Measurements from ENCODE around the gene TEX13D.

The TEX13D gene

DNA sequence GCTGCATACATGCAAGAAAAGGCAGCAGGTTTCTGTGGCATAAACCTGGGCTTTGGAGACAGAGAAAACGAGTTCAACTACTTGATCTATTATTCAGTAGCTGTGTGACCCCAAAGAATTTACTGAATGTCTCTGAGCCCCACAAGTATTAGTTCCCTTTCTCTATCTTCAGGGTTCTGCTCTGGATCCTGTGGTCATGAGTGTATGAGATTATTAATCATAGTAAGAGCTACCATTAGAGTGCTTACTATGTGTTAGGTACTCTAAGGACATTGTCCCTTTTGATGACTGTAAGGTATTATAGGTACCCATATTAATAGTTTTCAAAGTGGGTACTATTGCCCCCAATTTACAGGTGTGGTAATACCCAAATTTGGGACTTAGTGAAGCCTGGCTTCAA lies 5.5 kb downstream of the TEX13D start:
- H3K27me3 ChIP-seq (ENCODE audit: control insufficient read depth, insufficient read depth, low read length): no peaks in the 10 kb centered on the region
- no peaks in the 10 kb centered on the region for H3K9me3 ChIP-seq (replicated peaks; ENCODE audit: low read length)
- H3K9ac ChIP-seq (ENCODE audit: low read depth, low read length): no peak overlapping the region
- no peak overlapping the region for H3K4me3 ChIP-seq (ENCODE audit: low read length)
- no peak overlapping the region for H3K4me2 ChIP-seq (ENCODE audit: low read length)
- no peaks in the 10 kb centered on the region for H3K36me3 ChIP-seq (ENCODE audit: insufficient read depth, low read length)
- H3K4me1 ChIP-seq (ENCODE audit: control insufficient read depth, insufficient read depth, low read length): no peaks in the 10 kb centered on the region

GRCh38 chrX:124338733-124339514 lies 6.5 kb downstream of the TEX13D start:
- H3K4me1 ChIP-seq (ENCODE audit: control insufficient read depth, insufficient read depth, low read length): no peaks in the 10 kb centered on the region
- H3K9me3 ChIP-seq (replicated peaks; ENCODE audit: low read length): no peaks in the 10 kb centered on the region
- H3K4me2 ChIP-seq (ENCODE audit: low read length): no peak overlapping the region
- H3K9ac ChIP-seq (ENCODE audit: low read depth, low read length): no peak overlapping the region
- no peaks in the 10 kb centered on the region for H3K27me3 ChIP-seq (ENCODE audit: control insufficient read depth, insufficient read depth, low read length)
- no peaks in the 10 kb centered on the region for H3K36me3 ChIP-seq (ENCODE audit: insufficient read depth, low read length)
- H3K4me3 ChIP-seq (ENCODE audit: low read length): no peak overlapping the region

- Histone ChIP-seq H3K27me3 (ENCODE audit: control insufficient read depth, insufficient read depth, low read length) (peaks cover 2% of the 10 kb centered on the region), H3K4me2 (ENCODE audit: low read length) (no peak overlapping the region), H3K4me3 (ENCODE audit: low read length) (no peak overlapping the region), H3K9ac (ENCODE audit: low read depth, low read length) (no peak overlapping the region), H3K36me3 (ENCODE audit: insufficient read depth, low read length) (no peaks in the 10 kb centered on the region), H3K4me1 (ENCODE audit: control insufficient read depth, insufficient read depth, low read length) (no peaks in the 10 kb centered on the region), H3K9me3 (replicated peaks; ENCODE audit: low read length) (no peaks in the 10 kb centered on the region)
Measured at GRCh38 chrX:124341396-124342132, 9.1 kb downstream of the TEX13D start.

GRCh38 chrX:124342174-124342867 lies 9.9 kb downstream of the TEX13D start:
- no peak overlapping the region for H3K4me2 ChIP-seq (ENCODE audit: low read length)
- no peaks in the 10 kb centered on the region for H3K36me3 ChIP-seq (ENCODE audit: insufficient read depth, low read length)
- H3K9ac ChIP-seq (ENCODE audit: low read depth, low read length): no peak overlapping the region
- H3K27me3 ChIP-seq (ENCODE audit: control insufficient read depth, insufficient read depth, low read length): peaks cover 2% of the 10 kb centered on the region
- H3K4me1 ChIP-seq (ENCODE audit: control insufficient read depth, insufficient read depth, low read length): no peaks in the 10 kb centered on the region
- no peak overlapping the region for H3K4me3 ChIP-seq (ENCODE audit: low read length)
- H3K9me3 ChIP-seq (replicated peaks; ENCODE audit: low read length): no peaks in the 10 kb centered on the region

GRCh38 chrX:124343016-124343415 lies 10.6 kb downstream of the TEX13D start:
- Histone ChIP-seq H3K4me3 (ENCODE audit: low read length) (no peak overlapping the region), H3K27me3 (ENCODE audit: control insufficient read depth, insufficient read depth, low read length) (peaks cover 2% of the 10 kb centered on the region), H3K36me3 (ENCODE audit: insufficient read depth, low read length) (no peaks in the 10 kb centered on the region), H3K4me1 (ENCODE audit: control insufficient read depth, insufficient read depth, low read length) (no peaks in the 10 kb centered on the region), H3K4me2 (ENCODE audit: low read length) (no peak overlapping the region), H3K9ac (ENCODE audit: low read depth, low read length) (no peak overlapping the region), H3K9me3 (replicated peaks; ENCODE audit: low read length) (no peaks in the 10 kb centered on the region)

DNA sequence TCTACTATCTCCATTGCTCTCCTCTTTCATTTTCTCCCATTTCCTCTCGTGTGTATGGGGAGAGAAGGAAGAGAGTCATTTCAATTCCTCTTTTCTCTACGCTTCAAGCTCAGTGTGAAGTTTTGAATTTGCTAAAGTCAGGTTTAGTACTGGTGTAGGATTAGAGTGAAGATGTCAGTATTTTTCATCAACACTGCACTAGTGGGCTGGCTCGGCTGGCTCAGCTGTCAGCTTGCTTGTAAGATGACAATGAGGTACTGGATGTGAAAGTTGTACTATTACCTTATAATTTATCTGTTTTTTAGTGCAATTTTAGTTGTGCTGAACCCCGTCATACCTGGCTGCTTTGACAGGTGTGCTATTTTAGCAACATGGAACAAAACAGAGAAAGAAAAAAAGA lies 11.8 kb downstream of the TEX13D start:
- Histone ChIP-seq H3K4me3 (ENCODE audit: low read length) (no peak overlapping the region), H3K9me3 (replicated peaks; ENCODE audit: low read length) (no peaks in the 10 kb centered on the region), H3K36me3 (ENCODE audit: insufficient read depth, low read length) (no peaks in the 10 kb centered on the region), H3K9ac (ENCODE audit: low read depth, low read length) (no peak overlapping the region), H3K4me1 (ENCODE audit: control insufficient read depth, insufficient read depth, low read length) (no peaks in the 10 kb centered on the region), H3K27me3 (ENCODE audit: control insufficient read depth, insufficient read depth, low read length) (peaks cover 2% of the 10 kb centered on the region), H3K4me2 (ENCODE audit: low read length) (no peak overlapping the region)

DNA sequence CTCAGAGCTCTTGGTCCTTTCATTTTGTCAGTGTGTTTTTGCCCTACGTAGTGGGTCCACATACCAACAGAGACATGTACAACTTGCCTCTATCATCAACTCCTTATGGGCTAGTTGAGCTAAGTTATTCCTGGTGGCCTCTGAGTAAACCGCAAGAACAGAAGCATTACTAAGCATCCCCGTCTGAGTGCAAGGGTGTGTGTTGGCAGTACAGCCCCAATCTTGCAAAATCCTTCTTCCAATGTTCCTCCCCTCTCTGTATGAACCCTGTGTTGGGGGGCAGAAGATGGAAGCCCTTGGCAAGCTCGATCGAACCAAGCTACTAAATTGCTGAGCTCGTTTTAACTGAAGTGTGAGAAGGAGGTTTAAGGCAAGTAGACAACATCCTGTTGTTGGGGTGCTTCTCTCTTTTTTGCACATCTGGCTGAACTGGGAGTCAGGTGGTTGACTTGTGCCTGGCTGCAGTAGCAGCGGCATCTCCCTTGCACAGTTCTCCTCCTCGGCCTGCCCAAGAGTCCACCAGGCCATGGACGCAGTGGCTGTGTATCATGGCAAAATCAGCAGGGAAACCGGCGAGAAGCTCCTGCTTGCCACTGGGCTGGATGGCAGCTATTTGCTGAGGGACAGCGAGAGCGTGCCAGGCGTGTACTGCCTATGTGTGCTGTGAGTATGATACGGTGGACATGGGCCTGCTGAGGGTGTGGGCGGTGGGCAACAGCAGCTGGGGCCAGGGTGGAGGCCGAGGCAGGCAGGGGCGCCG lies 13.8 kb downstream of the TEX13D start, which contains the start of gene SH2D1A:
SH2D1A (plus strand) TSS at position 447 of the 760 bp plus-strand sequence; CDS start at position 527, 80 bp downstream.
- Histone ChIP-seq H3K27me3 (ENCODE audit: control insufficient read depth, insufficient read depth, low read length) (peaks cover 2% of the 10 kb centered on the region), H3K4me3 (ENCODE audit: low read length) (no peak within 1 kb of the TSS), H3K9me3 (replicated peaks; ENCODE audit: low read length) (no peaks in the 10 kb centered on the region), H3K4me2 (ENCODE audit: low read length) (no peak within 1 kb of the TSS), H3K9ac (ENCODE audit: low read depth, low read length) (no peak within 1 kb of the TSS), H3K4me1 (ENCODE audit: control insufficient read depth, insufficient read depth, low read length) (no peaks in the 10 kb centered on the region), H3K36me3 (ENCODE audit: insufficient read depth, low read length) (no peaks in the 10 kb centered on the region)

DNA sequence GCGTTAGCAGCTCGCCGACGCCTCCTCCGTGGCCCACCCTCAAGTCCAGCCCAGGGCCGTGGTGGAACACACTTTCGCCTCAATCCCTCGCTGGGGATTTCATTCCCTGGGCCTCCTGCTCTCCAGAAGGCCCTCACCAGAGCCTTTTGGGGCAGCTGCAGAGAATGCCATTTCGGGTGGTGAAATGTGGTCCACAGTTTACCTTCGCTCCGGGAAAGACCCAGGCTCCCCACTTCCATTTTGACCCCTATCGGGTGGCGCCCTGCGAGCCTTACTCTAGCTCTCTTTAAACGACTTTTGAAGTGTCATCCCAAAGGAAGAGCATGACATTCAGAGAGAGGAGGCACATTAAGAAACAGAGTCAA lies 14.4 kb downstream of the TEX13D start:
- Histone ChIP-seq H3K27me3 (ENCODE audit: control insufficient read depth, insufficient read depth, low read length) (peaks cover 2% of the 10 kb centered on the region), H3K9me3 (replicated peaks; ENCODE audit: low read length) (no peaks in the 10 kb centered on the region), H3K4me1 (ENCODE audit: control insufficient read depth, insufficient read depth, low read length) (no peaks in the 10 kb centered on the region), H3K4me2 (ENCODE audit: low read length) (no peak overlapping the region), H3K36me3 (ENCODE audit: insufficient read depth, low read length) (no peaks in the 10 kb centered on the region), H3K9ac (ENCODE audit: low read depth, low read length) (no peak overlapping the region), H3K4me3 (ENCODE audit: low read length) (no peak overlapping the region)

DNA sequence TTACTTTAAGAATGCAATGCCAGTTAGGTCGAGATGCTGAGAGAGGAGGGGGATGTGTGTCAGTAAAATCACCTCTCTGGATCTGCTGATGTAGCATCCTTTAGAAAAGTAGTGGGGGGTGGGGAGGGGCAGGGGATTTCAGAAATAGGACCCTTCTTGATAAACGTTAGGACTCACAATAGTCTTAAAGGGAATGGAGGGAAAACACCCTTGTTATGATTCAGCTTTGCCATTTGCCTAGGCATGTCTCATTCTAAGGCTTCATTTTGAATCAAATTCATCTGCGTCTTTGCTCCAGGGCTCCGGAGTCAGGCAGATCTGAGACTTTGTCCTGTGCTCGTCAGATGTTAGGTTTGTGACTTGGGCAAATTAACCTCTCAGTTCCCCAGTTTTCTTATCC lies 14.8 kb downstream of the TEX13D start:
- Histone ChIP-seq H3K27me3 (ENCODE audit: control insufficient read depth, insufficient read depth, low read length) (peaks cover 2% of the 10 kb centered on the region), H3K4me2 (ENCODE audit: low read length) (no peak overlapping the region), H3K4me3 (ENCODE audit: low read length) (no peak overlapping the region), H3K9me3 (replicated peaks; ENCODE audit: low read length) (no peaks in the 10 kb centered on the region), H3K9ac (ENCODE audit: low read depth, low read length) (no peak overlapping the region), H3K4me1 (ENCODE audit: control insufficient read depth, insufficient read depth, low read length) (no peaks in the 10 kb centered on the region), H3K36me3 (ENCODE audit: insufficient read depth, low read length) (no peaks in the 10 kb centered on the region)

DNA sequence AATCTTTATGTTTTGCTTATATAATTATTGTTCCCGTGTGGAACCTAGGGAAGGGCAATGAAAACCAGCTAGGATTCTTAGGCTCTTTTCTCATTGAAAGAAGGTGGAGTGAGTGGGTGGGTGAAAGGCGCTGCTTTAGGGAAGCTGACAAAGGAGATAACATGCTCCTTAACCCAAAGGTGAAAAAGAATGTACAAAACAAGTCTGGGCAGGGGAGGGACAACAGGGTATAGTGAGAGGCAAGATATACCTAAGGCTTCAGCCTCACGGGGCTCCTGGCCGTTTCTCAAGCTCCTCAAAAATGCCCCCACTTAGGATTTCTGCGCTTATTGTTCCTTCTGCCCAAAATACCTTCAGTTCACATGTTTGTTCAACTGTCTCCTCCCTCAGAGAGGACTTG lies 15.7 kb downstream of the TEX13D start:
- Histone ChIP-seq H3K9ac (ENCODE audit: low read depth, low read length) (no peak overlapping the region), H3K4me1 (ENCODE audit: control insufficient read depth, insufficient read depth, low read length) (no peaks in the 10 kb centered on the region), H3K4me2 (ENCODE audit: low read length) (no peak overlapping the region), H3K36me3 (ENCODE audit: insufficient read depth, low read length) (no peaks in the 10 kb centered on the region), H3K4me3 (ENCODE audit: low read length) (no peak overlapping the region), H3K9me3 (replicated peaks; ENCODE audit: low read length) (no peaks in the 10 kb centered on the region), H3K27me3 (ENCODE audit: control insufficient read depth, insufficient read depth, low read length) (peaks cover 2% of the 10 kb centered on the region)

DNA sequence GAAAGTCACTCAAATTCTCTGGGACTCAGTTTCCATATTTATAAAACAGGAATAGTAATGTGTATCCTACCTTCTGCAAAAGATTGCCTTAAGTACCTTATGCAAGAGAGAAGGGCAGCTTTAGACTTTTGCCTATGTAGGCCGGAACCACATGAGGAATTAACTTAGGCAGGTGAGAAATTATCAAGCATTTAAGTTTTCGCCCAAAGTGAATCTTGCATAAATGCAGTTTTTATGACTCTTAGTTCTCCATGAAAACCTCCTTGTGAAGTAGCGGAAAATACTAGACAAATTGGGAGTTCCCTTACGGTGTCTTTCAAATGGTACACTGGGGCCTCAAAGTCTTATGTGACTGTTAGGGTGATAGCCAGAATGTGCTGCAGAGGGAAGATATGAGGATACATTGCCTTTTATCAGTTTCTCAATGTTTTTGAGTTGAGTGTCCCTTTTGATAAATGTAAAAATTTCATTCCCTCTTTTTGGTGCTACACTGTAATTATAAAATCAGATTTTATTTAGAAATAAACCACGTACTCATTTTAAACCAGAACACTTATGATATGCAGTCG lies 16.5 kb downstream of the TEX13D start:
- H3K4me3 ChIP-seq (ENCODE audit: low read length): no peak overlapping the region

More for the DNA sequence above, 16.5 kb downstream of the TEX13D start:
- Histone ChIP-seq H3K9ac (ENCODE audit: low read depth, low read length) (no peak overlapping the region), H3K9me3 (replicated peaks; ENCODE audit: low read length) (no peaks in the 10 kb centered on the region), H3K4me1 (ENCODE audit: control insufficient read depth, insufficient read depth, low read length) (no peaks in the 10 kb centered on the region), H3K4me2 (ENCODE audit: low read length) (no peak overlapping the region), H3K36me3 (ENCODE audit: insufficient read depth, low read length) (no peaks in the 10 kb centered on the region), H3K27me3 (ENCODE audit: control insufficient read depth, insufficient read depth, low read length) (peaks cover 2% of the 10 kb centered on the region)
